ENCODE data around the gene DLG5.
A peak's percentile ranks its signal among the peaks of the same experiment; 100 is the strongest.

Gene DLG5

GRCh38 chr10:77887631-77888355 is 38.8 kb downstream of the DLG5 start:
- no peak for DNase-seq

GRCh38 chr10:77886795-77887355 is 39.7 kb downstream of the DLG5 start:
- no peak for DNase-seq

- no peak for DNase-seq
These were observed 42.4 kb downstream of the DLG5 start for GRCh38 chr10:77884181-77884580.

GRCh38 chr10:77881636-77882035 is 44.9 kb downstream of the DLG5 start:
- DNase-seq: no peak

- no peak for DNase-seq
These were observed 45.3 kb downstream of the DLG5 start for GRCh38 chr10:77881222-77881621.

GRCh38 chr10:77879710-77880109 is 46.8 kb downstream of the DLG5 start:
- DNase-seq: no peak

GRCh38 chr10:77879065-77879464 is 47.5 kb downstream of the DLG5 start:
- no peak for DNase-seq

- peak; percentile 62 to 63 for DNase-seq
These were observed 48.9 kb downstream of the DLG5 start for GRCh38 chr10:77877441-77878344.

- no peak for DNase-seq
These were observed 50.8 kb downstream of the DLG5 start for GRCh38 chr10:77875730-77876129.

- DNase-seq: no peak
These were observed 51.7 kb downstream of the DLG5 start for GRCh38 chr10:77874872-77875271.

- DNase-seq: peak; percentile 38 to 45
These were observed 52.8 kb downstream of the DLG5 start for GRCh38 chr10:77873536-77874380.

GRCh38 chr10:77872947-77873535 is 53.5 kb downstream of the DLG5 start:
- DNase-seq: no peak

GRCh38 chr10:77872151-77872946 is 54.2 kb downstream of the DLG5 start:
- DNase-seq: no peak

- DNase-seq: no peak
These were observed 56.7 kb downstream of the DLG5 start for GRCh38 chr10:77869626-77870420.

- no peak for DNase-seq
These were observed 58.0 kb downstream of the DLG5 start for GRCh38 chr10:77868523-77868922.

- DNase-seq: no peak
These were observed 59.3 kb downstream of the DLG5 start for GRCh38 chr10:77867124-77867719.

- no peak for DNase-seq
These were observed 60.0 kb downstream of the DLG5 start for GRCh38 chr10:77866598-77866997.

GRCh38 chr10:77865580-77866324 is 60.8 kb downstream of the DLG5 start:
- no peak for DNase-seq

GRCh38 chr10:77864151-77864851 is 62.3 kb downstream of the DLG5 start:
- no peak for DNase-seq

Measured in CD4-positive, alpha-beta T cell treated with Interleukin-4 for 1 hour (primary cell).